ENCODE data around the gene LPAR2.

DNA sequence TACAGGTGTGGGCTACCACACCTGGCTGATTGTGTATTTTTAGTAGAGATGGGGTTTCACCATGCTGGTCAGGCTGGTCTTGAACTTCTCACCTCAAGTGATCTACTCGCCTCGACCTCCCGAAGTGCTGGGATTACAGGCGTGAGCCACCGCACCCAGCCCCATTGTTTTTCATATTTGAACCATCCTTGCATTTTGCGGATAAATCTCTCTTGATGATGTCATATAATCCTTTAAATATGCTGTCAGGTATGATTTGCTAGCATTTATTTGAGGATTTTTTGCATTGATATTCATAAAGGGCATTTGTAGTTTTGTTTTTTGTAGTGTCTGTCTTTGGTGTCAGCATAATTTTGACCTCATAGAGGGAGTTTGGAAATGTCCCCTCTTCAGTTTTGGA lies 46.3 kb upstream of the LPAR2 start:
- TF ChIP-seq EP300 (conservative IDR thresholded peaks at IDR 0.05; ENCODE audit: poor library complexity, severe bottlenecking): no peak
- TF ChIP-seq, protein P1, sequence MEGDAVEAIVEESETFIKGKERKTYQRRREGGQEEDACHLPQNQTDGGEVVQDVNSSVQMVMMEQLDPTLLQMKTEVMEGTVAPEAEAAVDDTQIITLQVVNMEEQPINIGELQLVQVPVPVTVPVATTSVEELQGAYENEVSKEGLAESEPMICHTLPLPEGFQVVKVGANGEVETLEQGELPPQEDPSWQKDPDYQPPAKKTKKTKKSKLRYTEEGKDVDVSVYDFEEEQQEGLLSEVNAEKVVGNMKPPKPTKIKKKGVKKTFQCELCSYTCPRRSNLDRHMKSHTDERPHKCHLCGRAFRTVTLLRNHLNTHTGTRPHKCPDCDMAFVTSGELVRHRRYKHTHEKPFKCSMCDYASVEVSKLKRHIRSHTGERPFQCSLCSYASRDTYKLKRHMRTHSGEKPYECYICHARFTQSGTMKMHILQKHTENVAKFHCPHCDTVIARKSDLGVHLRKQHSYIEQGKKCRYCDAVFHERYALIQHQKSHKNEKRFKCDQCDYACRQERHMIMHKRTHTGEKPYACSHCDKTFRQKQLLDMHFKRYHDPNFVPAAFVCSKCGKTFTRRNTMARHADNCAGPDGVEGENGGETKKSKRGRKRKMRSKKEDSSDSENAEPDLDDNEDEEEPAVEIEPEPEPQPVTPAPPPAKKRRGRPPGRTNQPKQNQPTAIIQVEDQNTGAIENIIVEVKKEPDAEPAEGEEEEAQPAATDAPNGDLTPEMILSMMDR (IDR thresholded peaks at IDR 0.05; ENCODE audit: poor library complexity, severe bottlenecking): no peak
